ENCODE measurements around the gene ILF3. TPM values are rescaled to one million over a fixed set of nuclear protein-coding genes. Genes with fewer than 3 reads are reported as not detected.

The ILF3 gene
- total RNA-seq, 2 experiments from 2014 or later, result 308 to 553 TPM

GRCh38 chr19:10639836-10640235, 14.3 kb upstream of the ILF3 start:
- H3K36me3 ChIP-seq (ENCODE audit: insufficient read depth, low read length), result peaks cover 90% of the 10 kb centered on the region
- POLR2A ChIA-PET, result interaction anchor here (0.7 kb wide), 1 partner anchor 31 kb away, joined by 5 read pairs; no protein-coding TSS in a partner anchor

DNA sequence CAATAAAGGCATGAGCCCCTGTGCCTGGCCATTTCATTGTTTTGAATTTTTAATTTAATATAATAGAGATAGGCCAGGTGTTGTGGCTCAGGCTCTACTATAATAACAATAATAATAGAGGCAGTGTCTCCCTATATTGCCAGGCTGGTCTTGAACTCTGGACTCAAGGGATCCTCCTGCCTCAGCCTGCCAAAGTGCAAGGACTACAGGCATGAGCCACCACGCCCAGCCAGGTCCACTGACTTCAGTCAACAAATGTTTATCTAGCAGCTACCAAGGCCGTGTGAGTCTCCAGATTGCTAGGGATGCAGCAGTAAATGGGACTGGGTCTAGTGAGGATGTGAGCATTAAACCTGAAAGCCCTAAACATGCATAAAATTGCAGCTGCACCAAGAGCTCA, 13.8 kb upstream of the ILF3 start:
- Histone ChIP-seq H3K4me2 (ENCODE audit: low read length) (no peak overlapping the region), H2AFZ (ENCODE audit: low read length) (no peak overlapping the region), H3K27ac (ENCODE audit: low read depth, low read length, poor library complexity, severe bottlenecking) (no peak overlapping the region), H4K20me1 (ENCODE audit: insufficient read depth, low read length) (no peaks in the 10 kb centered on the region), H3K4me1 (ENCODE audit: insufficient read depth, low read length, poor library complexity, severe bottlenecking) (peaks cover 13% of the 10 kb centered on the region), H3K79me2 (ENCODE audit: insufficient read depth, low read depth, low read length) (no peaks in the 10 kb centered on the region), H3K4me3 (ENCODE audit: low read depth, low read length, poor library complexity, severe bottlenecking) (no peak overlapping the region), H3K9me3 (ENCODE audit: low read length) (no peaks in the 10 kb centered on the region), H3K36me3 (ENCODE audit: insufficient read depth, low read length) (peaks cover 85% of the 10 kb centered on the region), H3K9me2 (ENCODE audit: insufficient read depth, low read length) (no peaks in the 10 kb centered on the region)
- intact Hi-C loops (cut with micrococcal nuclease; ENCODE audit: unreplicated experiment), result no loop called here
- BruUV-seq (replicated peaks), result no TSS peak
- ChIA-PET CTCF (ENCODE audit: unreplicated experiment) (no interaction called here), POLR2A (interaction anchor here (0.7 to 0.8 kb wide), 2 partner anchors 31 to 59 kb away, joined by 4 to 5 read pairs; no protein-coding TSS in a partner anchor)
- no peak for TF ChIP-seq CTCF (conservative IDR thresholded peaks at IDR 0.05; ENCODE audit: low read length)
- DNase-seq (ENCODE audit: low spot score), result no peak

More at GRCh38 chr19:10639836-10640235, 14.3 kb upstream of the ILF3 start:
- no peak for DNase-seq (ENCODE audit: low spot score)
- no peak overlapping the region for H3K27ac ChIP-seq (ENCODE audit: low read depth, low read length, poor library complexity, severe bottlenecking)
- no peak overlapping the region for H3K4me2 ChIP-seq (ENCODE audit: low read length)
- no peak overlapping the region for H3K4me3 ChIP-seq (ENCODE audit: low read depth, low read length, poor library complexity, severe bottlenecking)
- intact Hi-C loops (cut with micrococcal nuclease; ENCODE audit: unreplicated experiment), result no loop called here
- no TSS peak for BruUV-seq (replicated peaks)
- peaks cover 13% of the 10 kb centered on the region for H3K4me1 ChIP-seq (ENCODE audit: insufficient read depth, low read length, poor library complexity, severe bottlenecking)
- no peak overlapping the region for H2AFZ ChIP-seq (ENCODE audit: low read length)
- H3K79me2 ChIP-seq (ENCODE audit: insufficient read depth, low read depth, low read length), result no peaks in the 10 kb centered on the region
- CTCF ChIA-PET (ENCODE audit: unreplicated experiment), result no interaction called here
- H3K9me2 ChIP-seq (ENCODE audit: insufficient read depth, low read length), result no peaks in the 10 kb centered on the region
- H3K9me3 ChIP-seq (ENCODE audit: low read length), result no peaks in the 10 kb centered on the region
- TF ChIP-seq CTCF (conservative IDR thresholded peaks at IDR 0.05; ENCODE audit: low read length), result no peak
- no peak for TF ChIP-seq EZH2phosphoT487 (IDR thresholded peaks at IDR 0.05; ENCODE audit: borderline replicate concordance, low read depth, low read length)
- H4K20me1 ChIP-seq (ENCODE audit: insufficient read depth, low read length), result no peaks in the 10 kb centered on the region

- H3K9me3 ChIP-seq (ENCODE audit: low read length), result no peaks in the 10 kb centered on the region
- no peak overlapping the region for H3K4me3 ChIP-seq (ENCODE audit: low read depth, low read length, poor library complexity, severe bottlenecking)
- TF ChIP-seq EZH2phosphoT487 (IDR thresholded peaks at IDR 0.05; ENCODE audit: borderline replicate concordance, low read depth, low read length) (no peak), CTCF (conservative IDR thresholded peaks at IDR 0.05; ENCODE audit: low read length) (no peak)
- CTCF ChIA-PET (ENCODE audit: unreplicated experiment), result no interaction called here
- no peaks in the 10 kb centered on the region for H3K79me2 ChIP-seq (ENCODE audit: insufficient read depth, low read depth, low read length)
- H2AFZ ChIP-seq (ENCODE audit: low read length), result no peak overlapping the region
- H3K9me2 ChIP-seq (ENCODE audit: insufficient read depth, low read length), result no peaks in the 10 kb centered on the region
- no peaks in the 10 kb centered on the region for H4K20me1 ChIP-seq (ENCODE audit: insufficient read depth, low read length)
- peaks cover 77% of the 10 kb centered on the region for H3K36me3 ChIP-seq (ENCODE audit: insufficient read depth, low read length)
- DNase-seq (ENCODE audit: low spot score), result no peak
- peaks cover 13% of the 10 kb centered on the region for H3K4me1 ChIP-seq (ENCODE audit: insufficient read depth, low read length, poor library complexity, severe bottlenecking)
- H3K27ac ChIP-seq (ENCODE audit: low read depth, low read length, poor library complexity, severe bottlenecking), result no peak overlapping the region
- no peak overlapping the region for H3K4me2 ChIP-seq (ENCODE audit: low read length)
- POLR2A ChIA-PET, result interaction anchor here (0.8 kb wide), 1 partner anchor 60 kb away, joined by 4 read pairs; no protein-coding TSS in a partner anchor
- no TSS peak for BruUV-seq (replicated peaks)
- intact Hi-C loops (cut with micrococcal nuclease; ENCODE audit: unreplicated experiment), result no loop called here
These were observed 12.9 kb upstream of the ILF3 start for GRCh38 chr19:10641248-10641647.

Data from OCI-LY7 (cell line).